ENCODE measurements around the gene RIPK3.
"Not testable (repeated sequence)": the region's sequence is repeated elsewhere in the genome, so short reads cannot be mapped to it uniquely, and the experiment has no call there.

Gene RIPK3

GRCh38 chr14:24368562-24369252 is 28.9 kb upstream of the RIPK3 start:
- DNase-seq = peak in 1 of 2 experiments; percentile 16

GRCh38 chr14:24368212-24368561 is 28.4 kb upstream of the RIPK3 start:
- no peak for DNase-seq

DNA sequence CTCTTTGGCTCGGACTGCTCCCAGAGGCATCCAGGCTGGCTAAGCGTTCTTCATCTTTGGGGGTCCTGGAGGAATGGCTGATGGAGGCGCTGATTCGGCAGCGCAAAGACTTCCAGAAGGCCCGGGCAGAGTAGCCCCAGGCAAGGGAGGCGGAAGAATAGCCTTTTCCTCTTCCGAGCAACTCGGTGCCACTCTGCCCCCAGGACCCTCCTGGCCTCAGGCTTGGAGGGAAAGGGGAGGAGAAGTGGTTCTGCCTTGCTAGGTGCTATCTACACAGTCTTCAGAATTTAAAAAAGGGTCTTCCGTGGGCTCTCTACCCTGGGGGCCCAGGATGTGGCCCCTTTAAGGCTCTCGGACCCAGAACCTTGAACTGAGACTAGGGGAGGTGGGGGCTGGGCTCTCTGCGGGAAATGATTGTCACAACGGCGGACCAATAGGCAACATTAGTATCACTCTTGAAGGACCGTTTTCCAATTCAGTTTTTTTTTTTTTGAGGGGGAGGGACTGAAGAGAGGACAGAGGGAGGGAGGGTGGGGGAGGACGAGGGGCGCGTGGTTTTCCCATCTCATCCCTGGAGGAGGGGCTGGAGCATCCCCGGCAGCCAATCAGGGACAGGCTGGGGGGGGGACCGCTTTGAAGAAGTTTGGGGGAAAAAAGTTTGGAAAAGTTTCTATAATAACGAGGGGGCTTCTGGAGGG is 27.9 kb upstream of the RIPK3 start, which contains the start of gene NFATC4:
Gene NFATC4 (plus strand): TSS at position 671 of the 698 bp plus-strand sequence. CDS start 157 bp downstream, outside the sequence.
- no peak for DNase-seq

GRCh38 chr14:24366721-24367513 is 27.1 kb upstream of the RIPK3 start:
- peak in 1 of 2 experiments; percentile 5 for DNase-seq

GRCh38 chr14:24366413-24366720 is 26.6 kb upstream of the RIPK3 start:
- DNase-seq = no peak

- DNase-seq = peak; percentile 55 to 60
Observed at GRCh38 chr14:24365600-24366412, 26.0 kb upstream of the RIPK3 start.

DNA sequence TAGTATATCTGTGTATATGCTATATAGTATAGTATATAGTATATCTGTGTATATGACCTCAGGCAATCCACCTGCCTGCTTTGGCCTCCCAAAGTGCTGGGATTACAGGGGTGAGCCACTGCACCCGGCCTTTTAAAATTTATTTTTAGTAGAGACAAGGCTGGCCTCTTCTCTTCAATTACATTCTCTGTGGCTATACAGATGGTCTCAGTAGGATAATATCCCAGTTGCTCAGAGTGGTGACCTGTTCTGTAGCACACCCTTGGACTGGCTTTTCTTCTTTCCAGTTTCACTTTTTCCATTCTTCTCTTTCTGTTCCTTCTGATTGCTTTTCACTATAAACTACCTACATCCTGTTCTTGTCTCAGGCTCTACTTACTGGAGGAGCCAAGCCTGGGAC is 25.1 kb upstream of the RIPK3 start:
- no peak for DNase-seq

DNA sequence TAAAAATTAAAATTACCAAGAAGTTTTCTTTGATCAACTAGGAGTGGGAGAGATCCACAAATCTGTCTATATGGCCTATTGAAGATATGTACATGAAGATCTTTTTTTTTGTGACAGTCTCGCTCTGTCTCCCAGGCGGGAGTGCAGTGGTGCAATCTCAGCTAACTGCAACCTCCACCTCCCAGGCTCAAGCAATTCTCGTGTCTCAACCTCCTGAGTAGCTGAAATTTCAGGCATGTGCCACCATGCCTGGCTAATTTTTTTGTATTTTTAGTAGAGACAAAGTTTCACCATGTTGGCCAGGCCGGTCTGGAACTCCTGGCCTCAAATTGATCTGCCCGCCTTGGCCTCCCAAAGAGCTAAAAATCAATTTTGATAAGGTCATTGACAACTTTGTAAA is 23.6 kb upstream of the RIPK3 start:
- no peak for DNase-seq

- no peak for DNase-seq
Observed at GRCh38 chr14:24362241-24362960, 22.6 kb upstream of the RIPK3 start.

DNA sequence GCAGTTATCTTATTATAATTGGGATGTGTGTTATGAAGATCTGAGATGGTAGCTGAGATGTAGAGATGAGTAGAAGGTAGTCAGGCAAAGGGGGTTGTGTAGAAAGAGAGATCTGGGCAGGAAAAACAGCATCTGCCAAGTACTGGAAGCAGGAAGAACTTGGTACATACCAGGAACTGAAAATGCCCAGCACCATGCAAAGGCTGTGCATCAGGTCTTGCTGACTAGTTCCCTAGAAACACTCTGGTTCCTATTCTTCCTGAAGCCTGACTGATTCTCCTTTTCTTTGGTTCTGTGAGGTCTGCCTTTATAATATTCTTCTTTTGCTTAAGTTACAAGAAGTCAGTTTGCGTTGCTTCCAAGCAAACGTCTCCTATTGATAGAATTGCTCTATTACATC is 21.5 kb upstream of the RIPK3 start:
- no peak for DNase-seq

- no peak for DNase-seq
Observed at GRCh38 chr14:24360281-24360680, 20.5 kb upstream of the RIPK3 start.

DNA sequence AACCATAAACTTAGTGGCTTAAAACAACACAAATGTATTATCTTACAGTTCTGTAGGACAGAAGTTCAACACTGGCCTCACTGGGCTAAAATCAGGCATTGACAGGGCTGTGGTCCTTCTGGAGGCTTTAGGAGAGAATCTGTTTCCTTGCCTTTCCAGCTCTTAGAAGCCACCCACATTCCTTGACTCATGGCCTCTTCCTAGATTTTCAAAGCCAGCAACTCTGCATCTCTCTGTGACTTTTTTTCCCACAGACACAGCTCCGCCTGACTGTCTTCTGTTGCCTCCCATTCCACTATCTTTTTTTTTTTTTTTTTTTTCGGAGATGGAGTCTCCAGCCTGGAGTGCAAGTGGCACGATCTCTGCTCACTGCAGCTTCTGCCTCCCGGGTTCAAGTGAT is 16.4 kb upstream of the RIPK3 start:
- no peak for DNase-seq

- DNase-seq = no peak
Observed at GRCh38 chr14:24355009-24355408, 15.2 kb upstream of the RIPK3 start.

DNA sequence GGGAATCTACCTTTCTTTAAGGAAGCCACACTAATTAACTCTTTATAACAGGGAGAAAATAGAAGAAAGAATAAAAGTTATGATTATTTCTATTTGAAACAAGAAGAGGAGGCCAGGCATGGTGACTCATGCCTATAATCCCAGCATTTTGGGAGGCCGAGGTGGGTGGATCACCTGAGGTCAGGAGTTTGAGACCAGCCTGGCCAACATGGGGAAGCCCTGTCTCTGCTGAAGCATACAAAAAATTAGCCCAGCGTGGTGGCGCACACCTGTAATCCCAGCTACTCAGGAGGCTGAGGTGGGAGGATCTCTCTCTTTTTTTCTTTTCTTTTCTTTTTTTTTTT is 14.7 kb upstream of the RIPK3 start:
- DNase-seq = not testable (repeated sequence)

DNA sequence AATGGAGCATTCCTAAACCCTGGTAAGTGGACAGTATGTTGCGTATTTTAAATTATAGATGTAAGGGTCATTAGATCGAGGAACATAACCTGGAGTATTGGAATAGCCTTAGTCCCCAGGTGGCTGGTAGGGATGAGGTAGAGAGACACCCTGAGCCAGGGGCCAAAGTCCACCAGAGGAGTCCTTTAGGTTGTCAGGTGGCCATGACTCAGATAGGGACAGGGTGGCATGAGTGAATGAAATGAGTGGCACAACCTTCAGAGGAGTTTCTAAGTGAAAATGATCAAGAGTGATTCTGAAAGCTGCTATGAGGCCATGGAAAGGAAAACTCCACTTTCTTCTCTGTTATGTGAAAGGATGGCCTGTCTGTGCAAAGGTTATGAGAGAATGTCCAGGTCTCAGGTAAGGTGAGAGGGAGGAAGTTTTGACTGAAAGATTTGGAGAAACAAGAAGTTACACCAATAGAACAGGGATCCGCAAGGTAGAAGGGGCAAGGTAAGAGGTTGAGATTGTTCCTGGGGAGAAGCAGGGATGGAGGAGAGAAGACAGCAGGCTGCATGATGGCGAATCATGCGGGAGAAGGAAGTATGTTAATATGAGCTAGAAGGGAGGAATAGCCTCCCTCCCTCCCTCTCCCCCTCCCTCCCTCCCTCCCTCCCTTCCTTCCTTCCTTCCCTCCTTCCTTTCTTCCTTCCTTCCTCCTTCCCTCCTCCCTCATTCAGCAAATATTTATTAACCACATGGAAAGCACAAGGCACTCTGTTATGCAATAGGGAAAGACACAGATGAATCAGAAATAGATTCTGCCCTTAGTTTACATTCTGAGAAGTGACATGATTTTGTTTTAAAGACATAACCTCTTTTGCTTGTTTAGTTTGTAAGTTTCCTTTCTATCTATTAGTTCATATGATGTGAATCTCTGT is 14.0 kb upstream of the RIPK3 start:
- DNase-seq = no peak

- DNase-seq = no peak
Observed at GRCh38 chr14:24351517-24351916, 11.7 kb upstream of the RIPK3 start.

DNA sequence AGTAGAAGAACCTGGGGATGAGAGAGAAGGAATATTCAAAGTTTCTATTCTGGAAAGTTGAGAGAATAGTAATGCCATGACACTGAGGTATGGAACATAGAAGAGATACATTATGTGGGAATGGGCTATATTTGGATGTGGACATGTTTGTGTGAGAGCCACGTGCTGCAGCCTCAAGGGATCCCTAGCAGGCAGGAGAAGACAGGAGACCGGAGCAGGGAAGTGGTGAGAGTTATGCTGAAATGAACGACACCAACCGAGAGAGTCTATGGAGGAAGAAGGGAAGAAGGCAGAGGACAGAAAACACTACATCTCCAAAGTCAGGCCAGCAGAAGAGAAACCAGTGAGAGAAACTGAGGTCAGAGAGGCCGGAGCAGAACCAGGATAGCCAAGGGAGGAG is 10.0 kb upstream of the RIPK3 start:
- no peak for DNase-seq

DNA sequence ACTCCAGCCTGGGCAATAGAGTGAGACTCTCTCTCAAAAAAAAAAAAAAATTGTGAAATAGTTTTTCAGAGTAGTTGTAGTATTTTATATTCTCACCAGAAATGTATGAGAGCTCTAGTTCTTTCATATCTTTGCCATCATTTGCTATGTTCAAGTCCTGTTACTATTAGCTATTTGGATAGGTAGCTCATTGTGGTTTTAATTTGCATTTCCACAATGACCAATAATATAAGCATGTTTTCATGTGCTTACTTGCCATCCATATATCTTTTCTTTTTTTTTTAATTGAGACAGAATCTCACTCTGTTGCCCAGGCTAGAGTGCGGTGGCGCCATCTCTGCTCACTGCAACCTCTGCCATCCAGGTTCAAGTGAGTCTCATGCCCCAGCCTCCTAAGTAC is 8.4 kb upstream of the RIPK3 start:
- no peak for DNase-seq

DNA sequence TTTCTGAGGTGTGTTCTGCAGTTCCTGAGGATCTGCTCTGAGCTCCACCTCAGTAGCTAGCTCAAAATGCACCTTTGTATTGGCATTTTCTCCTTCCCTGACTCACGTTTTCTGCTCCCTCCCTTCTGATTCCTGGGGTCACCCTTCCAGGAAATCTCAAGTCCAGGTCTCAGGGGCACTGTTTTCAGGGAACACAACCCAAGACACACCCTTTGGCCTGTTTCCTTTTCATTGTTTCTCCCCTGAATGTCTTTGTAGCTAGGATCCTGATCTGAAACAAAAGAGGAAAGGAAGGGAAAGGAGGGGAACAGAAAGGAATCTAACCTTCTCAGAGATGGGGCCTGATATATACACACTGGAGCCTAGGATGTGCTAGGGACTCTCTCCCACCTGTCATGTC is 7.3 kb upstream of the RIPK3 start:
- no peak for DNase-seq

DNA sequence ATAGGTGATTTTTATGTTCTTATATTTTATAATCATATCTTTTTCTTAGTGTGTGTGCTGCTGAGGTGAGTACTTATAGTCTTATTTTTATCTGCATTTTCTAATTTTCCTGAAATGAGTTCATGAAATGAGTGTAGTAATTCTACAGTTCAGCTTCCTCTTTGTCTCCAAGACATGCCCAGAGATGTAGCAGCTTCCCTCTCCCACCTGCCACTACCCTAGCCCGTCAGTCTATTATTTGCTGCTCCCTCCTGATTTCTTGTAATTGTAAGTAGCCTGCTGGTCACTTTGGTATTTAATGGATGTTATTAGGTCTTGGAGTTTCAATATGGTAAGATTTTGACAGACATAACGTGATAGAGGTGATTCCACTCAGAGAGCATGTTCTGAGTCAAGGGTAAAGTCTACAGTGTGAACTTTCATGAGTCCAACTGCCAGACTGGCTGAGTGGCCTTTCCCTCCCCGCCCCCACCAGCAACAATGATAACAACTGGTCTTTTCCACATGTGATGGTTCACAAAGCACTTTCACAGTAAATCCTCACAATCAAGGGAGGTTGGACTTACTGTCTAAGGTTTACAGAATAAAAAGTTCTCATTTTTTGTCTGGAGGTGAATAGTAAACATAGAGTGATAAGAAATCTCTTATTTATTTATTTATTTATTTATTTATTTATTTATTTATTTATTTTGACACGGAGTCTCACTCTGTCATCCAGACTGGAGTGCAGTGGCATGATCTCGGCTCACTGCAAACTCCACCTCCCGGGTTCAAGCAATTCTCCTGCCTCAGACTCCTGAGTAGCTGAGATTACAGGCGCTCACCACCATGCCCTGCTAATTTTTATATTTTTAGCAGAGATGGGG is 4.2 kb upstream of the RIPK3 start:
- DNase-seq = no peak
